CD4-positive, alpha-beta T cell treated with Interleukin-4 for 4 hours (primary cell): ENCODE measurements around the gene ADGRG7.
"Not testable (repeated sequence)": the region's sequence is repeated elsewhere in the genome, so short reads cannot be mapped to it uniquely, and the experiment has no call there.

Experiments
- DNase-seq: peaks from one replicate; pipeline ENCODE4 v3.0.0-alpha.2; 2020

The ADGRG7 gene

GRCh38 chr3:100650651-100651619 is 41.5 kb downstream of the ADGRG7 start:
- peak; percentile 21 for DNase-seq

- no peak for DNase-seq
These were observed 44.3 kb downstream of the ADGRG7 start for GRCh38 chr3:100653604-100654294.

- DNase-seq: no peak
These were observed 47.5 kb downstream of the ADGRG7 start for GRCh38 chr3:100656945-100657344.

- not testable (repeated sequence) for DNase-seq
These were observed 51.9 kb downstream of the ADGRG7 start for GRCh38 chr3:100661294-100661693.

GRCh38 chr3:100662113-100662823 is 52.9 kb downstream of the ADGRG7 start:
- peak; percentile 8 for DNase-seq

GRCh38 chr3:100665230-100665629 is 55.8 kb downstream of the ADGRG7 start:
- peak; percentile 32 for DNase-seq

- not testable (repeated sequence) for DNase-seq
These were observed 57.3 kb downstream of the ADGRG7 start for GRCh38 chr3:100666699-100667098.

GRCh38 chr3:100667316-100667715 is 57.9 kb downstream of the ADGRG7 start:
- DNase-seq: not testable (repeated sequence)

- not testable (repeated sequence) for DNase-seq
These were observed 61.6 kb downstream of the ADGRG7 start for GRCh38 chr3:100670995-100671394.

GRCh38 chr3:100681496-100681895 is 72.1 kb downstream of the ADGRG7 start:
- no peak for DNase-seq

GRCh38 chr3:100682056-100682853 is 72.9 kb downstream of the ADGRG7 start:
- no peak for DNase-seq

- no peak for DNase-seq
These were observed 73.7 kb downstream of the ADGRG7 start for GRCh38 chr3:100682854-100683760.

- DNase-seq: no peak
These were observed 83.8 kb downstream of the ADGRG7 start for GRCh38 chr3:100693225-100693624.

- no peak for DNase-seq
These were observed 86.3 kb downstream of the ADGRG7 start for GRCh38 chr3:100695696-100696095.

- no peak for DNase-seq
These were observed 86.8 kb downstream of the ADGRG7 start for GRCh38 chr3:100696161-100696560.

GRCh38 chr3:100697172-100697571 is 87.8 kb downstream of the ADGRG7 start:
- no peak for DNase-seq

GRCh38 chr3:100697723-100698285 is 88.4 kb downstream of the ADGRG7 start:
- DNase-seq: no peak

- DNase-seq: no peak
These were observed 89.3 kb downstream of the ADGRG7 start for GRCh38 chr3:100698736-100699135.

GRCh38 chr3:100700708-100701107 is 91.3 kb downstream of the ADGRG7 start:
- no peak for DNase-seq

GRCh38 chr3:100702082-100702979 is 92.9 kb downstream of the ADGRG7 start:
- no peak for DNase-seq
